Sigmoid colon (tissue), 7 donors: ENCODE measurements around the gene OR5H15. TPM values are rescaled to one million over a fixed set of nuclear protein-coding genes. Genes with fewer than 3 reads are reported as not detected.
"Not testable (repeated sequence)": the region's sequence is repeated elsewhere in the genome, so short reads cannot be mapped to it uniquely, and the experiment has no call there.

Experiments
- DNase-seq: peaks from one replicate; pipeline ENCODE4 v3.0.0-alpha.2; 2019
- H3K27ac ChIP-seq, 4 donors: fragments of 200-600 bp; sonication (generic); one replicate each; pipeline ENCODE4 v1.5.1; 2016 to 2019; ENCODE audit warnings: mild to moderate bottlenecking in 1 of 4
- H3K27me3 ChIP-seq, 3 donors: fragments of 200-600 bp; sonication (generic); one replicate each; pipeline ENCODE4 v1.5.1; 2019; ENCODE audit warnings: mild to moderate bottlenecking in 1 of 3
- H3K36me3 ChIP-seq, 4 donors: fragments of 200-600 bp; sonication (generic); one replicate each; pipeline ENCODE4 v1.5.1; 2016 to 2019
- H3K4me1 ChIP-seq, 4 donors: fragments of 200-600 bp; sonication (generic); one replicate each; pipeline ENCODE4 v1.5.1; 2017 to 2019
- H3K4me3 ChIP-seq, 4 donors: fragments of 200-600 bp; sonication (generic); one replicate each; pipeline ENCODE4 v1.5.1; 2017 to 2019; ENCODE audit warnings: mild to moderate bottlenecking in 2 of 4, moderate library complexity in 1 of 4
- H3K9me3 ChIP-seq, 4 donors: fragments of 200-600 bp in 3 of 4; sonication (generic) in 3 of 4; one replicate each; pipeline versions ENCODE4 v1.5.1 to v1.6.1; 2013 to 2019
- CTCF ChIP-seq, 4 experiments: fragments of 450-650 bp in 3 of 4; fragments of 200-600 bp in 1 of 4; IDR thresholded peaks; one replicate each; pipeline ENCODE4 v1.5.1; 2016 to 2019; ENCODE audit warnings: antibody characterized with exemption in 4 of 4, mild to moderate bottlenecking in 3 of 4, moderate library complexity in 2 of 4
- EP300 ChIP-seq, 4 donors: sonication (generic); formaldehyde crosslinking; IDR thresholded peaks; one replicate each; pipeline ENCODE4 v1.6.1; 2017; ENCODE audit warnings: antibody characterized with exemption in 4 of 4
- POLR2A ChIP-seq, 2 donors: fragments of 450-650 bp; IDR thresholded peaks; one replicate each; pipeline ENCODE4 v1.6.1; 2016; ENCODE audit warnings: antibody characterized with exemption in 2 of 2, mild to moderate bottlenecking in 2 of 2, moderate library complexity in 2 of 2
- POLR2AphosphoS5 ChIP-seq, 4 donors: sonication (generic); formaldehyde crosslinking; IDR thresholded peaks; one replicate each; pipeline ENCODE4 v1.6.1; 2017; ENCODE audit warnings: antibody characterized with exemption in 4 of 4
- WGBS, 2 donors: extraction: QIAGEN DNeasy Blood & Tissue Kit; methylation state at CpG; one replicate each; pipeline ENCODE4 v1.1.7; 2013; 5-methylcytosine and 5-hydroxymethylcytosine counted together
- intact Hi-C: fragments of 100-400 bp; cut with DNase I; formaldehyde crosslinking; loops from one replicate; pipeline ENCODE4 v1.15.1; 2023
- polyA plus RNA-seq, 3 donors: library from polyadenylated mRNA; stranded (reverse); fragments of 200-250 nt; gene quantifications; one replicate each; pipeline ENCODE4 v1.2.3, GENCODE V29; 2013
- total RNA-seq, 4 donors: library from RNA; depleted of rRNA; stranded (reverse); fragments of >200 nt; gene quantifications; one replicate each; pipeline ENCODE4 v1.1.0, GENCODE V29; 2016
- donor health status: healthy with polysubstance abuse.
- donor health status: Bipolar disorder and iron deficiency.
- donor health status: healthy.

The OR5H15 gene
- total and polyA plus RNA-seq, 7 donors, result not detected

- no peak overlapping the region for H3K27ac ChIP-seq
- no peak for DNase-seq
- H3K9me3 ChIP-seq, result no peaks in the 10 kb centered on the region
- H3K4me3 ChIP-seq, result no peak overlapping the region
- no peaks in the 10 kb centered on the region for H3K36me3 ChIP-seq
- no peaks in the 10 kb centered on the region for H3K4me1 ChIP-seq
- no peaks in the 10 kb centered on the region for H3K27me3 ChIP-seq
- intact Hi-C loops, result no loop called here
- TF ChIP-seq POLR2AphosphoS5 (IDR thresholded peaks at IDR 0.05), result no peak
- no peak for TF ChIP-seq CTCF (IDR thresholded peaks at IDR 0.05)
- no peak for TF ChIP-seq EP300 (IDR thresholded peaks at IDR 0.05)
- TF ChIP-seq POLR2A (IDR thresholded peaks at IDR 0.05), result no peak
These were observed 18.7 kb downstream of the OR5H15 start for GRCh38 chr3:98185180-98185579.

- TF ChIP-seq CTCF (IDR thresholded peaks at IDR 0.05) (no peak), POLR2AphosphoS5 (IDR thresholded peaks at IDR 0.05) (no peak), POLR2A (IDR thresholded peaks at IDR 0.05) (no peak), EP300 (IDR thresholded peaks at IDR 0.05) (no peak)
- Histone ChIP-seq H3K4me1 (no peaks in the 10 kb centered on the region), H3K27ac (no peak overlapping the region), H3K4me3 (no peak overlapping the region), H3K9me3 (no peaks in the 10 kb centered on the region), H3K36me3 (no peaks in the 10 kb centered on the region), H3K27me3 (no peaks in the 10 kb centered on the region)
- 24 to 44% methylated on average over 3 of the region's 3 CpGs for whole genome bisulfite sequencing, 2 donors
- no peak for DNase-seq
- intact Hi-C loops, result no loop called here
These were observed 22.0 kb downstream of the OR5H15 start for GRCh38 chr3:98188545-98188944.

- intact Hi-C loops, H3K4me3 ChIP-seq, H3K36me3 ChIP-seq, DNase-seq, H3K27ac ChIP-seq, H3K27me3 ChIP-seq, H3K4me1 ChIP-seq, H3K9me3 ChIP-seq: not testable (repeated sequence)
These were observed 24.4 kb downstream of the OR5H15 start for GRCh38 chr3:98190911-98191310.

GRCh38 chr3:98196293-98196692 is 29.8 kb downstream of the OR5H15 start:
- DNase-seq, H3K27me3 ChIP-seq, H3K4me3 ChIP-seq, H3K4me1 ChIP-seq, H3K36me3 ChIP-seq, intact Hi-C loops, H3K9me3 ChIP-seq, H3K27ac ChIP-seq: not testable (repeated sequence)
- 80 to 90% methylated on average over 2 of the region's 2 CpGs for WGBS, 2 donors

- intact Hi-C loops, result no loop called here
- Histone ChIP-seq H3K36me3 (no peaks in the 10 kb centered on the region), H3K27ac (no peak overlapping the region), H3K4me1 (no peaks in the 10 kb centered on the region), H3K9me3 (no peaks in the 10 kb centered on the region), H3K27me3 (no peaks in the 10 kb centered on the region), H3K4me3 (no peak overlapping the region)
- DNase-seq, result no peak
- TF ChIP-seq CTCF (IDR thresholded peaks at IDR 0.05), result no peak
- no peak for TF ChIP-seq EP300 (IDR thresholded peaks at IDR 0.05)
- TF ChIP-seq POLR2A (IDR thresholded peaks at IDR 0.05), result no peak
- no peak for TF ChIP-seq POLR2AphosphoS5 (IDR thresholded peaks at IDR 0.05)
- WGBS, 2 donors, result 59 to 84% methylated on average over 1 of the region's 1 CpG
These were observed 32.5 kb downstream of the OR5H15 start for GRCh38 chr3:98199020-98199419.

- TF ChIP-seq CTCF (IDR thresholded peaks at IDR 0.05) (no peak), POLR2AphosphoS5 (IDR thresholded peaks at IDR 0.05) (no peak), POLR2A (IDR thresholded peaks at IDR 0.05) (no peak), EP300 (IDR thresholded peaks at IDR 0.05) (no peak)
- DNase-seq, result no peak
- intact Hi-C loops, result no loop called here
- Histone ChIP-seq H3K27me3 (no peaks in the 10 kb centered on the region), H3K4me3 (no peak overlapping the region), H3K9me3 (no peaks in the 10 kb centered on the region), H3K4me1 (no peaks in the 10 kb centered on the region), H3K36me3 (no peaks in the 10 kb centered on the region), H3K27ac (no peak overlapping the region)
- WGBS, 2 donors, result 84 to 86% methylated on average over 2 of the region's 2 CpGs
These were observed 42.7 kb downstream of the OR5H15 start for GRCh38 chr3:98209244-98209643.
